OCI-LY7 (cell line): ENCODE measurements around the gene EPHB1. TPM values are rescaled to one million over a fixed set of nuclear protein-coding genes. Genes with fewer than 3 reads are reported as not detected.

Source experiments
- BruUV-seq: library from RNA; stranded (reverse); fragments of 400-500 nt; replicated peaks from 2 replicates; lab custom pipeline; 2021; lab: Mats Ljungman, UMichigan
- CTCF ChIA-PET: fragments of 300-600 bp; sonication (Branson Sonifier 250); formaldehyde crosslinking; loops from one replicate; lab custom pipeline; 2022; ENCODE audit warnings: antibody characterized with exemption; ENCODE audit not compliant: unreplicated experiment; lab: Charles Lee
- POLR2A ChIA-PET: fragments of 300-600 bp; sonication (Branson Sonifier 250); formaldehyde crosslinking; loops from one replicate; lab custom pipeline; 2022; ENCODE audit warnings: antibody characterized with exemption; lab: Charles Lee
- DNase-seq: peaks from one replicate; pipeline ENCODE4 v3.0.0-alpha.2; 2015; ENCODE audit warnings: low spot score
- H2AFZ ChIP-seq: fragments of 200-600 bp; sonication (generic), shearing (Covaris generic); 2 replicates; pipeline ENCODE4 v1.6.1; 2014; ENCODE audit warnings: mild to moderate bottlenecking, antibody characterized with exemption, low read length, moderate library complexity
- H3K27ac ChIP-seq: fragments of 200-600 bp; sonication (generic); 2 replicates; pipeline ENCODE4 v1.5.1; 2014; ENCODE audit warnings: mixed run types, low read depth, mild to moderate bottlenecking, moderate library complexity, low read length, inconsistent platforms; ENCODE audit not compliant: poor library complexity, severe bottlenecking
- H3K36me3 ChIP-seq: fragments of 200-600 bp; sonication (generic); 2 replicates; pipeline ENCODE4 v1.6.1; 2014; ENCODE audit warnings: mild to moderate bottlenecking, antibody characterized with exemption, low read length, moderate library complexity, mixed read lengths; ENCODE audit not compliant: insufficient read depth
- H3K4me1 ChIP-seq: fragments of 200-600 bp; sonication (generic); 2 replicates; pipeline ENCODE4 v1.5.1; 2014; ENCODE audit warnings: mild to moderate bottlenecking, low read length; ENCODE audit not compliant: insufficient read depth, poor library complexity, severe bottlenecking
- H3K4me2 ChIP-seq: fragments of 200-600 bp; sonication (generic); 2 replicates; pipeline ENCODE4 v1.6.1; 2014; ENCODE audit warnings: mild to moderate bottlenecking, low read length
- H3K4me3 ChIP-seq: fragments of 200-600 bp; sonication (generic); 2 replicates; pipeline ENCODE4 v1.5.1; 2014; ENCODE audit warnings: mild to moderate bottlenecking, low read depth, low read length; ENCODE audit not compliant: poor library complexity, severe bottlenecking
- H3K79me2 ChIP-seq: fragments of 200-600 bp; sonication (generic); 2 replicates; pipeline ENCODE4 v1.6.1; 2016; ENCODE audit warnings: low read depth, mild to moderate bottlenecking, low read length, moderate library complexity, mixed read lengths; ENCODE audit not compliant: insufficient read depth
- H3K9me2 ChIP-seq: fragments of 200-600 bp; sonication (generic); 2 replicates; pipeline ENCODE4 v1.6.1; 2016; ENCODE audit warnings: mild to moderate bottlenecking, low read length, mixed read lengths; ENCODE audit not compliant: insufficient read depth
- H3K9me3 ChIP-seq: fragments of 200-600 bp; sonication (generic); 2 replicates; pipeline ENCODE4 v1.6.1; 2014; ENCODE audit warnings: mild to moderate bottlenecking, mixed run types, low read length, mixed read lengths
- H4K20me1 ChIP-seq: fragments of 200-600 bp; sonication (generic); 2 replicates; pipeline ENCODE4 v1.6.1; 2014; ENCODE audit warnings: mild to moderate bottlenecking, antibody characterized with exemption, low read length, moderate library complexity, mixed read lengths; ENCODE audit not compliant: insufficient read depth
- CTCF ChIP-seq: fragments of 200-600 bp; sonication (generic); conservative IDR thresholded peaks from 2 replicates; pipeline ENCODE4 v1.5.1; 2014; ENCODE audit warnings: mild to moderate bottlenecking, antibody characterized with exemption, low read length, moderate library complexity, mixed read lengths
- EZH2phosphoT487 ChIP-seq: fragments of 200-600 bp; sonication (generic); IDR thresholded peaks from 2 replicates; pipeline ENCODE4 v1.6.1; 2018; ENCODE audit warnings: low read depth, borderline replicate concordance, mild to moderate bottlenecking, mixed run types, antibody characterized with exemption, low read length, moderate library complexity, mixed read lengths
- intact Hi-C: fragments of 100-400 bp; cut with micrococcal nuclease; formaldehyde crosslinking; loops from one replicate; pipeline ENCODE4 v1.10.0; 2022; ENCODE audit not compliant: unreplicated experiment
- total RNA-seq, 2 experiments: library from RNA; depleted of rRNA in 1 of 2; stranded (reverse); fragments of >200 nt in 1 of 2; shearing (Covaris generic) in 1 of 2; gene quantifications; 2 replicates each; pipeline ENCODE4 v1.2.3, GENCODE V29; 2014 to 2022

Gene EPHB1
- total RNA-seq, 2 experiments from 2014 or later: 0.54 to 1.3 TPM

DNA sequence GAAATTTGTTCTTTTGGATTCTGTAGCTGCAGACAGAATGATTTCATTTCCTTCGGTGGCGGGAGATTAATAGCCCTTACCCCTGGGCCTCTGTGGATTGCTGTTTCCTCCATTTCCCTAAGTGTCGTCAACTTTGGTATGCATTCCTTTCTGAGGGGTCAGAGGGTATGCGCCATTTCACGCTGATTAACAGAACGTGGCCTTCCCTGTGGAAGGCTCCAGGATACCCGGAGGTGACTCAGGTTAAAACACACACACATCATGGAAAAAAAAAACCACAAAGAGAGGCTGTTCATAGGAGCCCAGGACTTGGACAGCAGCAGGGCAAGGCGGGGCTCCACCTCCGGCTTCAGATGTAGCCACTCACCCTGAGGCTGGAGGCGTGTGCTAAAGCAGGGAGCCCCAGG lies 51.9 kb downstream of the EPHB1 start:
- intact Hi-C loops: no loop called here
- TF ChIP-seq CTCF (no peak), EZH2phosphoT487 (no peak)
- POLR2A ChIA-PET: no interaction called here

DNA sequence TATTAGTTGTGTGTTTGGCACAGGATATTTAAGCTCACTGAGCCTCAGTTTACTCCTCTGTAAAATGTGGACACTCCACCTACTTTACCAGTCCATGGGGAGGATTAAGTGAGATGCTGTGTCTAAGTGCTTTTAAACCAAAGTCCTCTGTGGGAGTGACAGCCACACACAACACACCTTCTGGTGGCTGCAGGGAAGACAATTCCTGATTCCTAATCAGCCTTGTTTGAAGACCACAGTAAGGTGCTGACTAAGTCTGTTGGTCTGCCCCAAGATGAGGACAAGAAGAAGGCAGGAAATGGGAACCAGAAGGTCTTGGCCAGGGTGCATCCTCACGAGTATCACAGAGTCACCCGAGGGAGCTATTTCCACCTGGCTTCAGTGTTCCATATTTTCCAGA lies 52.3 kb downstream of the EPHB1 start:
- Histone ChIP-seq H3K9me2 (no peaks in the 10 kb centered on the region), H3K9me3 (no peaks in the 10 kb centered on the region; the same call in 1 of the 2 replicates), H3K4me2 (no peak overlapping the region), H3K27ac (no peak overlapping the region), H3K4me3 (no peak overlapping the region), H3K4me1 (peaks cover 7% of the 10 kb centered on the region), H2AFZ (no peak overlapping the region), H3K36me3 (no peaks in the 10 kb centered on the region), H4K20me1 (no peaks in the 10 kb centered on the region), H3K79me2 (no peaks in the 10 kb centered on the region)
- no peak for DNase-seq
- TF ChIP-seq EZH2phosphoT487 (no peak), CTCF (no peak)
- ChIA-PET POLR2A (no interaction called here), CTCF (no interaction called here)
- intact Hi-C loops: no loop called here
- BruUV-seq: no TSS peak

More for the DNA sequence above, 51.9 kb downstream of the EPHB1 start:
- no peaks in the 10 kb centered on the region for H3K79me2 ChIP-seq
- H3K27ac ChIP-seq: no peak overlapping the region
- DNase-seq: no peak
- H3K4me3 ChIP-seq: no peak overlapping the region
- no peaks in the 10 kb centered on the region; the same call in 1 of the 2 replicates for H3K9me3 ChIP-seq
- no peaks in the 10 kb centered on the region for H3K36me3 ChIP-seq
- no TSS peak for BruUV-seq
- no peak overlapping the region for H3K4me2 ChIP-seq
- no peaks in the 10 kb centered on the region for H4K20me1 ChIP-seq
- CTCF ChIA-PET: no interaction called here
- no peak overlapping the region for H2AFZ ChIP-seq
- peaks cover 2% of the 10 kb centered on the region for H3K4me1 ChIP-seq
- no peaks in the 10 kb centered on the region for H3K9me2 ChIP-seq

- CTCF ChIA-PET: no interaction called here
- DNase-seq: no peak
- TF ChIP-seq EZH2phosphoT487: no peak
- no peak for TF ChIP-seq CTCF
- no peaks in the 10 kb centered on the region for H3K9me3 ChIP-seq
- no peaks in the 10 kb centered on the region for H3K9me2 ChIP-seq
- no peak overlapping the region for H3K4me3 ChIP-seq
- peaks cover 23% of the 10 kb centered on the region for H3K4me1 ChIP-seq
- H3K27ac ChIP-seq: no peak overlapping the region
- POLR2A ChIA-PET: interaction anchor here (1.1 kb wide), 1 partner anchor 12 kb away, joined by 3 read pairs; no protein-coding TSS in a partner anchor
- BruUV-seq: no TSS peak
- no peaks in the 10 kb centered on the region for H3K79me2 ChIP-seq
- no peaks in the 10 kb centered on the region for H3K36me3 ChIP-seq
- H2AFZ ChIP-seq: no peak overlapping the region
- intact Hi-C loops: no loop called here
- no peaks in the 10 kb centered on the region for H4K20me1 ChIP-seq
- H3K4me2 ChIP-seq: no peak overlapping the region
Measured at GRCh38 chr3:134849561-134849960, 54.5 kb downstream of the EPHB1 start.
